Measurements from ENCODE around the gene RFLNA.

RFLNA gene

GRCh38 chr12:124259154-124260066, 35.5 kb upstream of the RFLNA start:
- H3K4me3 ChIP-seq (ENCODE audit: low read depth, low read length): peak overlapping the region; percentile 25
- TF ChIP-seq MYC (IDR thresholded peaks at IDR 0.05; ENCODE audit: low read depth, low read length): peak; percentile 79; the same call in 1 of the 2 replicates
- TF ChIP-seq, protein P1, sequence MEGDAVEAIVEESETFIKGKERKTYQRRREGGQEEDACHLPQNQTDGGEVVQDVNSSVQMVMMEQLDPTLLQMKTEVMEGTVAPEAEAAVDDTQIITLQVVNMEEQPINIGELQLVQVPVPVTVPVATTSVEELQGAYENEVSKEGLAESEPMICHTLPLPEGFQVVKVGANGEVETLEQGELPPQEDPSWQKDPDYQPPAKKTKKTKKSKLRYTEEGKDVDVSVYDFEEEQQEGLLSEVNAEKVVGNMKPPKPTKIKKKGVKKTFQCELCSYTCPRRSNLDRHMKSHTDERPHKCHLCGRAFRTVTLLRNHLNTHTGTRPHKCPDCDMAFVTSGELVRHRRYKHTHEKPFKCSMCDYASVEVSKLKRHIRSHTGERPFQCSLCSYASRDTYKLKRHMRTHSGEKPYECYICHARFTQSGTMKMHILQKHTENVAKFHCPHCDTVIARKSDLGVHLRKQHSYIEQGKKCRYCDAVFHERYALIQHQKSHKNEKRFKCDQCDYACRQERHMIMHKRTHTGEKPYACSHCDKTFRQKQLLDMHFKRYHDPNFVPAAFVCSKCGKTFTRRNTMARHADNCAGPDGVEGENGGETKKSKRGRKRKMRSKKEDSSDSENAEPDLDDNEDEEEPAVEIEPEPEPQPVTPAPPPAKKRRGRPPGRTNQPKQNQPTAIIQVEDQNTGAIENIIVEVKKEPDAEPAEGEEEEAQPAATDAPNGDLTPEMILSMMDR (IDR thresholded peaks at IDR 0.05; ENCODE audit: low read depth, low read length): no peak
- TF ChIP-seq, protein P2, sequence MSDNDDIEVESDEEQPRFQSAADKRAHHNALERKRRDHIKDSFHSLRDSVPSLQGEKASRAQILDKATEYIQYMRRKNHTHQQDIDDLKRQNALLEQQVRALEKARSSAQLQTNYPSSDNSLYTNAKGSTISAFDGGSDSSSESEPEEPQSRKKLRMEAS (IDR thresholded peaks at IDR 0.05; ENCODE audit: low read depth, low read length): peak; percentile 81
- TF ChIP-seq POLR2A (IDR thresholded peaks at IDR 0.05; ENCODE audit: extremely low read depth, insufficient read length): no peak
- DNase-seq (ENCODE audit: low read depth): peak; percentile 99

GRCh38 chr12:124261885-124262284, 33.0 kb upstream of the RFLNA start:
- no peak for DNase-seq (ENCODE audit: low read depth)
- no peak for TF ChIP-seq MYC (IDR thresholded peaks at IDR 0.05; ENCODE audit: low read depth, low read length)
- TF ChIP-seq, protein P1 (IDR thresholded peaks at IDR 0.05; ENCODE audit: low read depth, low read length): no peak
- no peak for TF ChIP-seq POLR2A (IDR thresholded peaks at IDR 0.05; ENCODE audit: extremely low read depth, insufficient read length)
- TF ChIP-seq, protein P2 (IDR thresholded peaks at IDR 0.05; ENCODE audit: low read depth, low read length): no peak
- no peak overlapping the region for H3K4me3 ChIP-seq (ENCODE audit: low read depth, low read length)

GRCh38 chr12:124264089-124264795, 30.7 kb upstream of the RFLNA start:
- no peak overlapping the region for H3K4me3 ChIP-seq (ENCODE audit: low read depth, low read length)
- TF ChIP-seq MYC (IDR thresholded peaks at IDR 0.05; ENCODE audit: low read depth, low read length): no peak
- no peak for TF ChIP-seq POLR2A (IDR thresholded peaks at IDR 0.05; ENCODE audit: extremely low read depth, insufficient read length)
- TF ChIP-seq, protein P1 (IDR thresholded peaks at IDR 0.05; ENCODE audit: low read depth, low read length): no peak
- TF ChIP-seq, protein P2 (IDR thresholded peaks at IDR 0.05; ENCODE audit: low read depth, low read length): no peak
- peak; percentile 56 for DNase-seq (ENCODE audit: low read depth)

GRCh38 chr12:124264879-124265278, 30.0 kb upstream of the RFLNA start:
- TF ChIP-seq, protein P1 (IDR thresholded peaks at IDR 0.05; ENCODE audit: low read depth, low read length): no peak
- no peak for TF ChIP-seq POLR2A (IDR thresholded peaks at IDR 0.05; ENCODE audit: extremely low read depth, insufficient read length)
- no peak for TF ChIP-seq MYC (IDR thresholded peaks at IDR 0.05; ENCODE audit: low read depth, low read length)
- TF ChIP-seq, protein P2 (IDR thresholded peaks at IDR 0.05; ENCODE audit: low read depth, low read length): no peak
- DNase-seq (ENCODE audit: low read depth): no peak
- no peak overlapping the region for H3K4me3 ChIP-seq (ENCODE audit: low read depth, low read length)

DNA sequence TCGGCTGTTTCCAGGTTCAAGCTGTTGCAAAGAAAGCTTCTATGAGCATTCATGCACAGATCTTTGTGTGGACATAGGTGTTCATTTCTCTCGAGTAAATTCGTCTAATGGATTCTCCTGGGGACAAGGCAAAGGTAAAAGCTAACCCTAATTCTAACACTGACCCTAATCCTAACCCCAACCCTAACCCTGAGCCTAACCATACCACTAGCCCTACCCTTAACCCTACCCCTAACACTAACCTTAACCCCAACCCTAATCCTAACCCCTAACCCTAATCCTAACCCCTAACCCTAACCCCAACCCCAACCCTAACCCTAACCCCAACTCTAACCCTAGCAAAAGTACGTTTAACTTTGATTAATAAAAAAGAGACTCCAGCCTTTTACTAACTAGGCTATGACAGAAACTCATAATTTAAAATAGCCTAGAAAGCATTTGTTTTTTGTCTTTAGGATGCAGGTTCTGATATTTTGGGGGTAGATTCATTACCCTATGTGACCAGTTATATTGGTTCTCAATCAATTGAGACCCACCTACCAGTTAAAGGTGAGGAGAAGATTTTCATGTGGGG, 27.6 kb upstream of the RFLNA start:
- no peak overlapping the region for H3K4me3 ChIP-seq (ENCODE audit: low read depth, low read length)
- no peak for TF ChIP-seq MYC (IDR thresholded peaks at IDR 0.05; ENCODE audit: low read depth, low read length)
- no peak for DNase-seq (ENCODE audit: low read depth)

GRCh38 chr12:124270671-124271070, 24.2 kb upstream of the RFLNA start:
- H3K4me3 ChIP-seq (ENCODE audit: low read depth, low read length): no peak overlapping the region
- TF ChIP-seq, protein P1 (IDR thresholded peaks at IDR 0.05; ENCODE audit: low read depth, low read length): no peak
- TF ChIP-seq MYC (IDR thresholded peaks at IDR 0.05; ENCODE audit: low read depth, low read length): no peak
- TF ChIP-seq, protein P2 (IDR thresholded peaks at IDR 0.05; ENCODE audit: low read depth, low read length): no peak
- TF ChIP-seq POLR2A (IDR thresholded peaks at IDR 0.05; ENCODE audit: extremely low read depth, insufficient read length): no peak
- DNase-seq (ENCODE audit: low read depth): no peak

All from NB4 (cell line).